ENCODE data around the gene SEMA3D. TPM values are rescaled to one million over a fixed set of nuclear protein-coding genes. Genes with fewer than 3 reads are reported as not detected.

The SEMA3D gene
- total and polyA plus RNA-seq, 11 donors, result 0.10 to 8.6 (median 0.88) TPM

DNA sequence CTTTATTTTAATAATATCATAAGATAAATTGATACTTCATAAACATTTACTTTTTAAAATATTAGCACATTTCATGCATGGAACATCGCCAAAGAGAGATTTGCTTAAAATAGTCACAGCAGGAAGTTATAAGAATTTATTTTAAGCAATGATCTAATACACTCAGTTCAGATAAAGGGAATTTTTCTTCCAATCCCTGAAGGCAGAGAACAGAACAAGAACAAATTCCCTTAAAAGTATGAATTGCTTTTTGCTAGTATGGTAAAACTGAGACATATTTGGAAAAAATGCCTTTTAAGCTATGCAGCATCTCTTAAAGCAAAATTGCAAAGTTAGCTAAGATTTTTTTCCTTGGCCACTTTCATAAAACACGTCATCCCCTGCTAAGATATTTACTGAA is 91.0 kb downstream of the SEMA3D start:
- 32 to 43% (median 35%) methylated on average over 2 of the region's 2 CpGs for WGBS, 4 donors
- Histone ChIP-seq H3K4me3 (no peak overlapping the region), H3K4me1 (peaks cover 0 to 27% (median 9%) of the 10 kb centered on the region in 12 donors), H3K27me3 (no peaks in the 10 kb centered on the region), H3K27ac (peak overlapping the region in 3 of 12 donors; percentile 27 to 70 (median 46)), H3K36me3 (no peaks in the 10 kb centered on the region), H3K9me3 (no peaks in the 10 kb centered on the region)
- intact Hi-C loops (cut with DNase I), result no loop called here
- ATAC-seq, result peak in 2 of 4 donors; percentile 56 to 69
- DNase-seq, result no peak
- no peak for TF ChIP-seq POLR2A (IDR thresholded peaks at IDR 0.05)
- TF ChIP-seq, protein P1, sequence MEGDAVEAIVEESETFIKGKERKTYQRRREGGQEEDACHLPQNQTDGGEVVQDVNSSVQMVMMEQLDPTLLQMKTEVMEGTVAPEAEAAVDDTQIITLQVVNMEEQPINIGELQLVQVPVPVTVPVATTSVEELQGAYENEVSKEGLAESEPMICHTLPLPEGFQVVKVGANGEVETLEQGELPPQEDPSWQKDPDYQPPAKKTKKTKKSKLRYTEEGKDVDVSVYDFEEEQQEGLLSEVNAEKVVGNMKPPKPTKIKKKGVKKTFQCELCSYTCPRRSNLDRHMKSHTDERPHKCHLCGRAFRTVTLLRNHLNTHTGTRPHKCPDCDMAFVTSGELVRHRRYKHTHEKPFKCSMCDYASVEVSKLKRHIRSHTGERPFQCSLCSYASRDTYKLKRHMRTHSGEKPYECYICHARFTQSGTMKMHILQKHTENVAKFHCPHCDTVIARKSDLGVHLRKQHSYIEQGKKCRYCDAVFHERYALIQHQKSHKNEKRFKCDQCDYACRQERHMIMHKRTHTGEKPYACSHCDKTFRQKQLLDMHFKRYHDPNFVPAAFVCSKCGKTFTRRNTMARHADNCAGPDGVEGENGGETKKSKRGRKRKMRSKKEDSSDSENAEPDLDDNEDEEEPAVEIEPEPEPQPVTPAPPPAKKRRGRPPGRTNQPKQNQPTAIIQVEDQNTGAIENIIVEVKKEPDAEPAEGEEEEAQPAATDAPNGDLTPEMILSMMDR (IDR thresholded peaks at IDR 0.05), result no peak

DNA sequence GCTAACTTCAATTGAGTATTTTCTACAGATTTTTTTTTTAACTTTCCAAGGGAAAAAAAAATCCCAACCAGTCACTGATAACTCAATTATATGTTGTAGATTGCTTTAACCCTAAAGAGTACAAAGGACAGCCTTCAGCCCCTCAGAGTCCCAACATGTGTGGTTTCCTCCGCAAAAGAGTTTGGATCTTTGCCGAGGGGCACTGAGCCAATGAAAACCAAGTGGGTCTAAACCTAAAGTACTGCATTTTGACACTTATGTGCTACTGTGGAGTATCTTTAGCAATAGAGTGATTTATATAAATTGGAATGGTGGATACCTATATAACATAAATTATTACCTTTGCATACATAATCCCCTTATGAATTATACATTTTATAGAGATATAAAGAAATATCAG is 91.5 kb downstream of the SEMA3D start:
- Histone ChIP-seq H3K9me3 (no peaks in the 10 kb centered on the region), H3K4me3 (no peak overlapping the region), H3K27ac (peak overlapping the region in 3 of 12 donors; percentile 23 to 70 (median 27)), H3K4me1 (peaks cover 0 to 27% (median 9%) of the 10 kb centered on the region in 12 donors), H3K36me3 (no peaks in the 10 kb centered on the region), H3K27me3 (no peaks in the 10 kb centered on the region)
- 40 to 53% (median 48%) methylated on average over 2 of the region's 2 CpGs for WGBS, 4 donors
- no peak for TF ChIP-seq POLR2A (IDR thresholded peaks at IDR 0.05)
- TF ChIP-seq, protein P1 (IDR thresholded peaks at IDR 0.05), result no peak
- intact Hi-C loops (cut with DNase I), result no loop called here
- DNase-seq (peak in 4 of 5 donors; percentile 33 to 53 (median 45)), ATAC-seq (peak in 2 of 4 donors; percentile 28 to 44)

DNA sequence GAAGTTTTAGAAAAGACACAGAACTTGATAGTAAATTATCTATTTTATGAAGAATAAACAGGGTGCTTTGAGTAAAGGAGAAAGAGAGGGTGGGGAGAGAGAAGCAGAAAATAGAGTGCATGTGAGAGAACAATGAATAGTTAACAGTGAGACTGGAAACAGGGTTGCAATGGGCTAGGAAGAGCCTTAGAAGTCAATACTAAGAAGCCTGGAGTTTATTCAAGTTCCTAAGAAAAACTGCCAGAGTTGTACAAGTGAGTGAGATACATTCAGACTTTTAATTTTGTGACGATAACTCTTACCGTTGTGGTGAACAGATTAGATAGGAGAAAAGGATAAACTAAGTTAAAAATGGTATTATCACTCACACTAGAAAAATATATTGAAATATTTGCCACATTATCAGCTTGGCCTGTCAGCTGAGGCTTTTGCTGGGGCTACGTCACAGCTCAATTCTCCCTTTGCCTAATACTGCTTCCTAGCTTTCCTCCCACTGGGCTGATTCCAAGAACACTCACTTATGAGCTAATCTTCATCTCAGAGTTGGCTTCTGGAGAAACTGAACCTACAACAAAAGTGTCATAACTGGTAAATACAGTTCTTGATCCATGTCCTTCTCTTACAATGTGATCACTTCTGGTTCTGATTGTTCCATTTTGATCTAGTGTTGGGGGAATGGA is 92.7 kb downstream of the SEMA3D start:
- Histone ChIP-seq H3K4me3 (no peak overlapping the region), H3K27ac (peak overlapping the region in 5 of 12 donors; percentile 2 to 70 (median 16)), H3K4me1 (peaks cover 0 to 27% (median 9%) of the 10 kb centered on the region in 12 donors), H3K27me3 (no peaks in the 10 kb centered on the region), H3K36me3 (no peaks in the 10 kb centered on the region), H3K9me3 (no peaks in the 10 kb centered on the region)
- DNase-seq, result peak in 4 of 5 donors; percentile 26 to 33 (median 28)
- intact Hi-C loops (cut with DNase I), result no loop called here
- WGBS, 4 donors, result 22 to 40% (median 34%) methylated on average over 3 of the region's 3 CpGs
- ATAC-seq, result peak; percentile 55 to 86 (median 83)
- TF ChIP-seq POLR2A (IDR thresholded peaks at IDR 0.05), result no peak
- TF ChIP-seq, protein P1 (IDR thresholded peaks at IDR 0.05), result no peak

DNA sequence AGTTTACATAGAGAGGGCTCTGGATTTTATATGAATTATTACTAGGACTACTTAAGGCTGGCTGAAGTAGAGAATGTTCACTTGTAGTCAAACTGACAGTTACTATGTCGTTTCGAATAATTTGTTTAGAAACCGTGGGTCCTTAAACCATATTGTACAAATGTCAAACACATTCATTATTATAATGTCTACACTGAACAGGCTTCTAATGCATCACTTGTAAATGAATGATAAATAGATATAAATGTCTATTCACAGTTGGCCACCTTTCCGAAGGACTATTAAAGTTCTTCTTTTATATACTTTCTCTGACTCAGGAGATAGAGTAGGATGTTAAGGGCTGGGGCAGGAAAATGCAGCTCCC is 95.3 kb downstream of the SEMA3D start:
- no peak overlapping the region for H3K27ac ChIP-seq
- intact Hi-C loops (cut with DNase I), result no loop called here
- peaks cover 0 to 27% (median 9%) of the 10 kb centered on the region in 12 donors for H3K4me1 ChIP-seq
- H3K4me3 ChIP-seq, result no peak overlapping the region
- H3K9me3 ChIP-seq, result no peaks in the 10 kb centered on the region
- WGBS, 4 donors, result 83 to 92% (median 91%) methylated on average over 4 of the region's 4 CpGs
- TF ChIP-seq POLR2A (IDR thresholded peaks at IDR 0.05), result no peak
- TF ChIP-seq, protein P1 (IDR thresholded peaks at IDR 0.05), result no peak
- H3K27me3 ChIP-seq, result no peaks in the 10 kb centered on the region
- DNase-seq, result no peak
- no peak for ATAC-seq
- no peaks in the 10 kb centered on the region for H3K36me3 ChIP-seq
